Measurements from ENCODE around the gene P2RY2.

P2RY2 gene

GRCh38 chr11:73209892-73210291 lies 8.2 kb upstream of the P2RY2 start:
- no peak for DNase-seq

- no peak for DNase-seq
These were observed 7.0 kb upstream of the P2RY2 start for GRCh38 chr11:73210916-73211667.

GRCh38 chr11:73213196-73214143 lies 4.6 kb upstream of the P2RY2 start:
- no peak for DNase-seq

- no peak for DNase-seq
These were observed 2.6 kb upstream of the P2RY2 start for GRCh38 chr11:73215191-73216134.

- no peak for DNase-seq
These were observed 1.6 kb upstream of the P2RY2 start for GRCh38 chr11:73216465-73216864.

GRCh38 chr11:73217131-73217809 lies 811 bp upstream of the P2RY2 start:
- no peak for DNase-seq

- no peak for DNase-seq
These were observed 323 bp upstream of the P2RY2 start for GRCh38 chr11:73217810-73218105.

- DNase-seq: no peak
These were observed 742 bp downstream of the P2RY2 start for GRCh38 chr11:73218830-73219215.

- no peak for DNase-seq
These were observed 1.6 kb downstream of the P2RY2 start for GRCh38 chr11:73219396-73220285.

GRCh38 chr11:73221451-73221850 lies 3.4 kb downstream of the P2RY2 start:
- no peak for DNase-seq

GRCh38 chr11:73221996-73222395 lies 3.9 kb downstream of the P2RY2 start:
- DNase-seq: no peak

- DNase-seq: no peak
These were observed 6.1 kb downstream of the P2RY2 start for GRCh38 chr11:73223998-73224730.

- no peak for DNase-seq
These were observed 7.1 kb downstream of the P2RY2 start for GRCh38 chr11:73225001-73225686.

GRCh38 chr11:73225851-73226250 lies 7.8 kb downstream of the P2RY2 start:
- DNase-seq: no peak

GRCh38 chr11:73226297-73227006 lies 8.4 kb downstream of the P2RY2 start:
- no peak for DNase-seq

- no peak for DNase-seq
These were observed 9.6 kb downstream of the P2RY2 start for GRCh38 chr11:73227571-73228211.

GRCh38 chr11:73228268-73229134 lies 10.4 kb downstream of the P2RY2 start:
- DNase-seq: no peak

Measured in NCI-H446 treated with DMSO at 0.1 percent for 48 hours (cell line).